ENCODE measurements around the gene TMTC4. TPM values are rescaled to one million over a fixed set of nuclear protein-coding genes. Genes with fewer than 3 reads are reported as not detected.

TMTC4 gene
- total and polyA plus RNA-seq, 2 of the 4 experiments (the other 2 are of a cell fraction): 8.4 to 14.3 TPM

DNA sequence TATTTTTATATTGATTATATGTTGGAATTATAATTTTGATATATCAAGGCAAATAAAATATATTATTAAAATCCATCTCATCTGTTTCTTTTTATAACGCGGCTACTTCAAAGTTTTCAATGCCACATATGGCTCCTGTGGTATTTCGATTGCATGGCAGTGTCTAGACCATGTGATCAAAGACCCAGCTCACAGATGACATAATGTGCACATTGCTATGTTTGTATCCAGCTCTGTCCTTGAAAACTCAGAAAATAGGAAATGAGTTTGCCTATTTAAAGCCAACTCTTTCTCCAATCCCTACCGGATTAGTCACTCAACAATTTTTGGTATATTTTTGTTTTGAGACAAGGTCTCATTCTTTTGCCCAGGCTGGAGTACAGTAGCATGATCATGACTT, 26.2 kb downstream of the TMTC4 start:
- 0 out of 2 replicates have a peak, but pooled peaks cover 1% of the 10 kb centered on the region for H3K36me3 ChIP-seq (ENCODE audit: control insufficient read depth, insufficient read depth, low read length)
- H2AK5ac ChIP-seq (ENCODE audit: low read depth, low read length): no peak overlapping the region
- no peak overlapping the region for H3K4ac ChIP-seq (ENCODE audit: low read depth, low read length)
- no peak overlapping the region for H4K5ac ChIP-seq (ENCODE audit: low read depth, low read length)
- no peaks in the 10 kb centered on the region for H3K27me3 ChIP-seq (ENCODE audit: control insufficient read depth, insufficient read depth, low read length)
- no peak overlapping the region for H3K23ac ChIP-seq (ENCODE audit: low read depth, low read length)
- H3K9ac ChIP-seq (ENCODE audit: low read depth, low read length): no peak overlapping the region
- no peak overlapping the region for H3K14ac ChIP-seq (replicated peaks; ENCODE audit: low read depth, low read length)
- POLR2A ChIA-PET (ENCODE audit: unreplicated experiment): no interaction called here
- H3K4me1 ChIP-seq (ENCODE audit: control insufficient read depth, insufficient read depth, low read length): no peaks in the 10 kb centered on the region; the same call in 1 of the 2 replicates
- H4K8ac ChIP-seq (ENCODE audit: low read depth in 2 of 2, low read length in 2 of 2): no peak overlapping the region
- WGBS, 2 experiments (ENCODE audit: extremely low coverage in 2 of 2, insufficient read length in 1 of 2): no CpG with 5 or more reads among the region's 4 CpGs
- no peak overlapping the region for H3K27ac ChIP-seq (ENCODE audit: insufficient read depth, low read length)
- H4K20me1 ChIP-seq (ENCODE audit: insufficient read depth, low read length): no peaks in the 10 kb centered on the region
- no peak overlapping the region for H3K18ac ChIP-seq (ENCODE audit: low read depth, low read length)
- TF ChIP-seq RFX5 (IDR thresholded peaks at IDR 0.05; ENCODE audit: low read depth, low read length): no peak
- TF ChIP-seq, protein P1, sequence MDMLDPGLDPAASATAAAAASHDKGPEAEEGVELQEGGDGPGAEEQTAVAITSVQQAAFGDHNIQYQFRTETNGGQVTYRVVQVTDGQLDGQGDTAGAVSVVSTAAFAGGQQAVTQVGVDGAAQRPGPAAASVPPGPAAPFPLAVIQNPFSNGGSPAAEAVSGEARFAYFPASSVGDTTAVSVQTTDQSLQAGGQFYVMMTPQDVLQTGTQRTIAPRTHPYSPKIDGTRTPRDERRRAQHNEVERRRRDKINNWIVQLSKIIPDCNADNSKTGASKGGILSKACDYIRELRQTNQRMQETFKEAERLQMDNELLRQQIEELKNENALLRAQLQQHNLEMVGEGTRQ (IDR thresholded peaks at IDR 0.05; ENCODE audit: low read depth, low read length): no peak
- no peak for TF ChIP-seq MAFK (IDR thresholded peaks at IDR 0.05; ENCODE audit: low read depth, low read length)
- no peak for TF ChIP-seq CHD1 (IDR thresholded peaks at IDR 0.05; ENCODE audit: low read depth, low read length)
- no peak for TF ChIP-seq FOS (IDR thresholded peaks at IDR 0.05; ENCODE audit: low read depth, low read length)
- TF ChIP-seq MAZ (IDR thresholded peaks at IDR 0.05; ENCODE audit: borderline replicate concordance, low read depth, low read length): no peak
- TF ChIP-seq SMC3 (IDR thresholded peaks at IDR 0.05; ENCODE audit: low read depth, low read length): no peak
- TF ChIP-seq, protein P2, sequence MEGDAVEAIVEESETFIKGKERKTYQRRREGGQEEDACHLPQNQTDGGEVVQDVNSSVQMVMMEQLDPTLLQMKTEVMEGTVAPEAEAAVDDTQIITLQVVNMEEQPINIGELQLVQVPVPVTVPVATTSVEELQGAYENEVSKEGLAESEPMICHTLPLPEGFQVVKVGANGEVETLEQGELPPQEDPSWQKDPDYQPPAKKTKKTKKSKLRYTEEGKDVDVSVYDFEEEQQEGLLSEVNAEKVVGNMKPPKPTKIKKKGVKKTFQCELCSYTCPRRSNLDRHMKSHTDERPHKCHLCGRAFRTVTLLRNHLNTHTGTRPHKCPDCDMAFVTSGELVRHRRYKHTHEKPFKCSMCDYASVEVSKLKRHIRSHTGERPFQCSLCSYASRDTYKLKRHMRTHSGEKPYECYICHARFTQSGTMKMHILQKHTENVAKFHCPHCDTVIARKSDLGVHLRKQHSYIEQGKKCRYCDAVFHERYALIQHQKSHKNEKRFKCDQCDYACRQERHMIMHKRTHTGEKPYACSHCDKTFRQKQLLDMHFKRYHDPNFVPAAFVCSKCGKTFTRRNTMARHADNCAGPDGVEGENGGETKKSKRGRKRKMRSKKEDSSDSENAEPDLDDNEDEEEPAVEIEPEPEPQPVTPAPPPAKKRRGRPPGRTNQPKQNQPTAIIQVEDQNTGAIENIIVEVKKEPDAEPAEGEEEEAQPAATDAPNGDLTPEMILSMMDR (conservative IDR thresholded peaks at IDR 0.05; ENCODE audit: low read depth, low read length): no peak
- TF ChIP-seq POLR2A (IDR thresholded peaks at IDR 0.05; ENCODE audit: low read depth, low read length): no peak
- TF ChIP-seq CEBPB (IDR thresholded peaks at IDR 0.05; ENCODE audit: low read depth, low read length): no peak
- no peak for TF ChIP-seq BHLHE40 (IDR thresholded peaks at IDR 0.05; ENCODE audit: low read depth, low read length)
- no peak for TF ChIP-seq RCOR1 (IDR thresholded peaks at IDR 0.05; ENCODE audit: insufficient replicate concordance, low read length)
- H3K4me2 ChIP-seq (ENCODE audit: low read depth, low read length): no peak overlapping the region
- dilution Hi-C loops (cut with HindIII; ENCODE audit: low sequenced_read_pairs, unreplicated experiment): no loop called here
- no peak overlapping the region for H2BK5ac ChIP-seq (ENCODE audit: low read depth, low read length, poor library complexity, severe bottlenecking)
- no peak overlapping the region for H2BK20ac ChIP-seq (ENCODE audit: low read depth, low read length)
- DNase-seq (peak; percentile 8), ATAC-seq (ENCODE audit: low read depth) (no peak)
- H3K9me3 ChIP-seq (ENCODE audit: control insufficient read depth, insufficient read depth, low read length): no peaks in the 10 kb centered on the region
- no peak overlapping the region for H2BK120ac ChIP-seq (ENCODE audit: low read depth, low read length)
- no peak overlapping the region for H3K56ac ChIP-seq (ENCODE audit: extremely low read depth, insufficient read depth, low read length)
- H4K91ac ChIP-seq (ENCODE audit: insufficient read depth, low read depth, low read length): no peak overlapping the region
- CTCF ChIA-PET: no interaction called here
- no TSS peak for BruUV-seq (replicated peaks)
- no peak overlapping the region for H3K4me3 ChIP-seq (ENCODE audit: insufficient read depth, low read depth, low read length)
- H2AFZ ChIP-seq (replicated peaks; ENCODE audit: low read length, poor library complexity): no peak overlapping the region
- intact Hi-C loops (cut with micrococcal nuclease): no loop called here
- H2AK9ac ChIP-seq (replicated peaks; ENCODE audit: low read depth, low read length, poor library complexity): no peak overlapping the region
- H3K9me1 ChIP-seq (ENCODE audit: insufficient read depth, low read length): peaks cover 4% of the 10 kb centered on the region; the same call in 1 of the 2 replicates
- H2BK15ac ChIP-seq (ENCODE audit: low read depth, low read length): no peak overlapping the region
- H3K79me1 ChIP-seq (ENCODE audit: low read depth in 1 of 2, low read length in 2 of 2): no peaks in the 10 kb centered on the region
- in situ Hi-C loops (cut with MboI; ENCODE audit: low sequenced_read_pairs): no loop called here

Measured in IMR-90 (cell line).